ENCODE results near the gene OAT.

Gene OAT

DNA sequence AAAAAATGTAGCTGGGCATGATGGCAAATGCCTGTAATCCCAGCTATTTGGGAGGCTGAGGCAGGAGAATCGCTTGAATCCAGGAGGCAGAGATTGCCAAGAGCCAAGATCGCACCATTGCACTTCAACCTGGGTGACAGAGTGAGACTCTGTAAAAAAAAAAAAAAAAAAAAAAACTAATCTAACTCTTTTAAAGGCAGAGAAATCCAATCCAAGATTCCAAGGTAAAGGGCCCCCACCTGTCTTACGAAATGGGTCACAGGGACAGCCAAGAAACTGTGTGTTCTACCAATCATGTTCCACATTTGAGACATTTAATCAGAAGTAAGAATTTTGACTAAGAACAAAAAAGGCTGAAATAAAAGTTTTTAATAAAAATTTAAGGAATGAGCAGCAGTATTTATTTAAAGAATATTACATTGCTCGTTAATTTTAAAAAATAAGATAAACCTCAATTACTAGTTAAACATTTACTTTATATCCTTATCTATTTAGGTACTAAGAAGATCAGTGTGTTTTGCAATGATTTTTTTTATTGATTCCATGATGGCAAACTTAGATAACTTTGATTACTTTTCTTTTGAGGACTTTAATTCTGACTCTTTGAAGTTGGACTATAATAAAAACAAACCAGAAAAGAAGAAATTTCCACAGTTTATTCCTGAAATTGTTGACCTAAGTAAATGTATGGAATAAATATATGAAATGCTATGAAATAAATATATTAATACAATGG is 6.7 kb upstream of the OAT start:
- H3K27ac ChIP-seq (replicated peaks) = no peak overlapping the region
- no peak for DNase-seq (ENCODE audit: low read depth in 1 of 2, low spot score in 1 of 2)
- TF ChIP-seq SPI1 (IDR thresholded peaks at IDR 0.05; ENCODE audit: borderline replicate concordance, low read depth) = no peak

DNA sequence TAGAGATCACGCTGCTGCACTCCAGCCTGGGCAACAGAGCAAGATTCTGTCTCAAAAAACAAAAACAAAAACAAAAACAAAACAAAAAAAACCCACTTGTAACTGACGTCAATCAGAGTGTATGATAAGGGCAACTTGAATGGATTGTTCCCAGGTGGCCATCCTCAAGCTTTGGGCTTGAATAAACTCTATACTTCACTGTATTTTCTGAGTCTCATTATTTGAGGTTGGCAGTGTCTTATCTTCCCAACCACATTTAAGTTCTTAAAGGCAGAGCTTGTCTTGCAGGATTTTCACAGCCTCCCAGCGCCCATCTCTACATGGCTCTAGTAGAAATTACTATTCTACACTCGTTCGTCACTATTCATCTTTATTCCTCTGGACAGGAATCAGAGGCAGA is 5.1 kb upstream of the OAT start:
- H3K27ac ChIP-seq (replicated peaks) = no peak overlapping the region
- no peak for DNase-seq (ENCODE audit: low read depth in 1 of 2, low spot score in 1 of 2)
- H3K4me3 ChIP-seq (replicated peaks; ENCODE audit: insufficient read depth, low read length) = no peak overlapping the region
- peaks cover 32% of the 10 kb centered on the region for H3K27me3 ChIP-seq (ENCODE audit: insufficient read depth, poor library complexity, severe bottlenecking)
- TF ChIP-seq POLR2AphosphoS5 (IDR thresholded peaks at IDR 0.05; ENCODE audit: low read depth) (no peak), SPI1 (IDR thresholded peaks at IDR 0.05; ENCODE audit: borderline replicate concordance, low read depth) (no peak), GABPA (IDR thresholded peaks at IDR 0.05; ENCODE audit: low read depth) (no peak)
- TF ChIP-seq, protein P1, sequence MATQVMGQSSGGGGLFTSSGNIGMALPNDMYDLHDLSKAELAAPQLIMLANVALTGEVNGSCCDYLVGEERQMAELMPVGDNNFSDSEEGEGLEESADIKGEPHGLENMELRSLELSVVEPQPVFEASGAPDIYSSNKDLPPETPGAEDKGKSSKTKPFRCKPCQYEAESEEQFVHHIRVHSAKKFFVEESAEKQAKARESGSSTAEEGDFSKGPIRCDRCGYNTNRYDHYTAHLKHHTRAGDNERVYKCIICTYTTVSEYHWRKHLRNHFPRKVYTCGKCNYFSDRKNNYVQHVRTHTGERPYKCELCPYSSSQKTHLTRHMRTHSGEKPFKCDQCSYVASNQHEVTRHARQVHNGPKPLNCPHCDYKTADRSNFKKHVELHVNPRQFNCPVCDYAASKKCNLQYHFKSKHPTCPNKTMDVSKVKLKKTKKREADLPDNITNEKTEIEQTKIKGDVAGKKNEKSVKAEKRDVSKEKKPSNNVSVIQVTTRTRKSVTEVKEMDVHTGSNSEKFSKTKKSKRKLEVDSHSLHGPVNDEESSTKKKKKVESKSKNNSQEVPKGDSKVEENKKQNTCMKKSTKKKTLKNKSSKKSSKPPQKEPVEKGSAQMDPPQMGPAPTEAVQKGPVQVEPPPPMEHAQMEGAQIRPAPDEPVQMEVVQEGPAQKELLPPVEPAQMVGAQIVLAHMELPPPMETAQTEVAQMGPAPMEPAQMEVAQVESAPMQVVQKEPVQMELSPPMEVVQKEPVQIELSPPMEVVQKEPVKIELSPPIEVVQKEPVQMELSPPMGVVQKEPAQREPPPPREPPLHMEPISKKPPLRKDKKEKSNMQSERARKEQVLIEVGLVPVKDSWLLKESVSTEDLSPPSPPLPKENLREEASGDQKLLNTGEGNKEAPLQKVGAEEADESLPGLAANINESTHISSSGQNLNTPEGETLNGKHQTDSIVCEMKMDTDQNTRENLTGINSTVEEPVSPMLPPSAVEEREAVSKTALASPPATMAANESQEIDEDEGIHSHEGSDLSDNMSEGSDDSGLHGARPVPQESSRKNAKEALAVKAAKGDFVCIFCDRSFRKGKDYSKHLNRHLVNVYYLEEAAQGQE (IDR thresholded peaks at IDR 0.05; ENCODE audit: insufficient replicate concordance, low read depth) = no peak
- TF ChIP-seq, protein P2, sequence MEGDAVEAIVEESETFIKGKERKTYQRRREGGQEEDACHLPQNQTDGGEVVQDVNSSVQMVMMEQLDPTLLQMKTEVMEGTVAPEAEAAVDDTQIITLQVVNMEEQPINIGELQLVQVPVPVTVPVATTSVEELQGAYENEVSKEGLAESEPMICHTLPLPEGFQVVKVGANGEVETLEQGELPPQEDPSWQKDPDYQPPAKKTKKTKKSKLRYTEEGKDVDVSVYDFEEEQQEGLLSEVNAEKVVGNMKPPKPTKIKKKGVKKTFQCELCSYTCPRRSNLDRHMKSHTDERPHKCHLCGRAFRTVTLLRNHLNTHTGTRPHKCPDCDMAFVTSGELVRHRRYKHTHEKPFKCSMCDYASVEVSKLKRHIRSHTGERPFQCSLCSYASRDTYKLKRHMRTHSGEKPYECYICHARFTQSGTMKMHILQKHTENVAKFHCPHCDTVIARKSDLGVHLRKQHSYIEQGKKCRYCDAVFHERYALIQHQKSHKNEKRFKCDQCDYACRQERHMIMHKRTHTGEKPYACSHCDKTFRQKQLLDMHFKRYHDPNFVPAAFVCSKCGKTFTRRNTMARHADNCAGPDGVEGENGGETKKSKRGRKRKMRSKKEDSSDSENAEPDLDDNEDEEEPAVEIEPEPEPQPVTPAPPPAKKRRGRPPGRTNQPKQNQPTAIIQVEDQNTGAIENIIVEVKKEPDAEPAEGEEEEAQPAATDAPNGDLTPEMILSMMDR (IDR thresholded peaks at IDR 0.05; ENCODE audit: insufficient read depth, low read length) = no peak

More for the DNA sequence above, 6.7 kb upstream of the OAT start:
- H3K27me3 ChIP-seq (ENCODE audit: insufficient read depth, poor library complexity, severe bottlenecking) = peaks cover 21% of the 10 kb centered on the region
- no peak overlapping the region for H3K4me3 ChIP-seq (replicated peaks; ENCODE audit: insufficient read depth, low read length)

DNA sequence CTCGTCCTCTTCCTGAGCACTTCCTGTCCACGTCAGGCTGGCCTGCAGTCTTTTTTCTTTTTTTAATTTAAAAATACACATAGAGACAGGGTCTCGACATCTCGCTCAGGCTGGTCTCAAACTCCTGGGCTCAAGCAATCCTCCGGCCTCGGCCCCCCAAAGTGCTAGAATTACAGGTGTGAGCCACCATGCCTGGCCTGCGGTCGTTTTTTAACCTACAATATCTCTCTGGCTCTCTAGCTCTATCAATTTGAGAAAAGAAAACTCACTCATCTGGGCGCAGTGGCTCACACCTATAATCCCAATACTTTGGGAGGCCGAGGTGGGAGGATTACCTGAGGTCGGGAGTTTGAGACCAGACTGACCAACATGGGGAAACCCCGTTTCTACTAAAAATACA is 4.0 kb upstream of the OAT start:
- H3K27me3 ChIP-seq (ENCODE audit: insufficient read depth, poor library complexity, severe bottlenecking) = peaks cover 37% of the 10 kb centered on the region
- H3K4me3 ChIP-seq (replicated peaks; ENCODE audit: insufficient read depth, low read length) = no peak overlapping the region
- DNase-seq (ENCODE audit: low read depth in 1 of 2, low spot score in 1 of 2) = no peak
- H3K27ac ChIP-seq (replicated peaks) = no peak overlapping the region
- TF ChIP-seq POLR2AphosphoS5 (IDR thresholded peaks at IDR 0.05; ENCODE audit: low read depth) (no peak), SPI1 (IDR thresholded peaks at IDR 0.05; ENCODE audit: borderline replicate concordance, low read depth) (no peak), GABPA (IDR thresholded peaks at IDR 0.05; ENCODE audit: low read depth) (no peak)
- TF ChIP-seq, protein P1 (IDR thresholded peaks at IDR 0.05; ENCODE audit: insufficient replicate concordance, low read depth) = no peak
- TF ChIP-seq, protein P2 (IDR thresholded peaks at IDR 0.05; ENCODE audit: insufficient read depth, low read length) = no peak

DNA sequence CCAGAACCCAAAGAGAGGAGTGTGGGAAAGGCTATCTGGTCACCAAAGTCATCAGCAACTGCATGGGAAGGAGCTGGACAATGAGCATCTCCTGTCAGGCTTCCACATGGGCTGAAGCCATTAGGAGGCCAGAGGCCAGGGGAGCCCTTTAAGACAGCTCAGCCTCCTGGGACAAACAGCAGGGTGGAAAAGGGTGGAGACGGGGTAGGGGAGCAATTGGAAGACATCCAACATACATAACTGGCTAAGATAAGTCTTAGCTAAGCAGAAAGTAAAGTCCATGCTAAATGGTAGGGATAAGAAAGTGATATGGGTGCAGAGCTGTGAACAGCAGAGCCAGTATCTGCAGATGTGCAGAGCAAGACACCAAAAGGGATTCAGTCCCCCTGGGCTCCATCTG is 1.5 kb upstream of the OAT start:
- H3K27me3 ChIP-seq (ENCODE audit: insufficient read depth, poor library complexity, severe bottlenecking) = peaks cover 37% of the 10 kb centered on the region
- no peak overlapping the region for H3K4me3 ChIP-seq (replicated peaks; ENCODE audit: insufficient read depth, low read length)
- no peak for DNase-seq (ENCODE audit: low read depth in 1 of 2, low spot score in 1 of 2)
- TF ChIP-seq, protein P2 (IDR thresholded peaks at IDR 0.05; ENCODE audit: insufficient read depth, low read length) = no peak
- TF ChIP-seq GABPA (IDR thresholded peaks at IDR 0.05; ENCODE audit: low read depth) = no peak
- no peak overlapping the region for H3K27ac ChIP-seq (replicated peaks)
